ENCODE measurements around the gene CFAP97.
"Not testable (repeated sequence)": the region's sequence is repeated elsewhere in the genome, so short reads cannot be mapped to it uniquely, and the experiment has no call there.

The CFAP97 gene

GRCh38 chr4:185207466-185207865 lies 3.7 kb upstream of the CFAP97 start:
- H3K4me1 ChIP-seq (ENCODE audit: control insufficient read depth, insufficient read depth, low read length): peaks cover 20% of the 10 kb centered on the region
- no peaks in the 10 kb centered on the region for H3K36me3 ChIP-seq (ENCODE audit: control insufficient read depth, insufficient read depth, low read length)
- H3K27me3 ChIP-seq (ENCODE audit: control insufficient read depth, insufficient read depth, low read length): peaks cover 6% of the 10 kb centered on the region
- H3K9me3 ChIP-seq (ENCODE audit: control insufficient read depth, low read length): no peaks in the 10 kb centered on the region
- no peak overlapping the region for H3K9ac ChIP-seq (ENCODE audit: low read length)
- H3K4me3 ChIP-seq (ENCODE audit: low read length): no peak overlapping the region

GRCh38 chr4:185205697-185206342 lies 2.0 kb upstream of the CFAP97 start:
- Histone ChIP-seq H3K4me1 (ENCODE audit: control insufficient read depth, insufficient read depth, low read length) (peaks cover 17% of the 10 kb centered on the region), H3K36me3 (ENCODE audit: control insufficient read depth, insufficient read depth, low read length) (no peaks in the 10 kb centered on the region), H3K9ac (ENCODE audit: low read length) (no peak overlapping the region), H3K27me3 (ENCODE audit: control insufficient read depth, insufficient read depth, low read length) (peaks cover 4% of the 10 kb centered on the region), H3K9me3 (ENCODE audit: control insufficient read depth, low read length) (no peaks in the 10 kb centered on the region), H3K4me3 (ENCODE audit: low read length) (no peak overlapping the region)

GRCh38 chr4:185205073-185205472 lies 1.3 kb upstream of the CFAP97 start:
- not testable (repeated sequence) for H3K27me3 ChIP-seq (ENCODE audit: control insufficient read depth, insufficient read depth, low read length); H3K9me3 ChIP-seq (ENCODE audit: control insufficient read depth, low read length)
- peaks cover 14% of the 10 kb centered on the region for H3K4me1 ChIP-seq (ENCODE audit: control insufficient read depth, insufficient read depth, low read length)

GRCh38 chr4:185204238-185204910 lies 574 bp upstream of the CFAP97 start:
- Histone ChIP-seq H3K9me3 (ENCODE audit: control insufficient read depth, low read length) (no peaks in the 10 kb centered on the region), H3K27me3 (ENCODE audit: control insufficient read depth, insufficient read depth, low read length) (no peaks in the 10 kb centered on the region), H3K9ac (ENCODE audit: low read length) (peak overlapping the region; percentile 42), H3K36me3 (ENCODE audit: control insufficient read depth, insufficient read depth, low read length) (no peaks in the 10 kb centered on the region), H3K4me3 (ENCODE audit: low read length) (peak overlapping the region; percentile 29), H3K4me1 (ENCODE audit: control insufficient read depth, insufficient read depth, low read length) (peaks cover 14% of the 10 kb centered on the region)

More at GRCh38 chr4:185205073-185205472, 1.3 kb upstream of the CFAP97 start:
- H3K9ac ChIP-seq (ENCODE audit: low read length); H3K36me3 ChIP-seq (ENCODE audit: control insufficient read depth, insufficient read depth, low read length): not testable (repeated sequence)
- H3K4me3 ChIP-seq (ENCODE audit: low read length): peak overlapping the region; percentile 29

- H3K36me3 ChIP-seq (ENCODE audit: control insufficient read depth, insufficient read depth, low read length): no peaks in the 10 kb centered on the region
- H3K9ac ChIP-seq (ENCODE audit: low read length): peak overlapping the region; percentile 77
- no peaks in the 10 kb centered on the region for H3K9me3 ChIP-seq (ENCODE audit: control insufficient read depth, low read length)
- H3K4me1 ChIP-seq (ENCODE audit: control insufficient read depth, insufficient read depth, low read length): peaks cover 8% of the 10 kb centered on the region
- H3K4me3 ChIP-seq (ENCODE audit: low read length): peak overlapping the region; percentile 77
- H3K27me3 ChIP-seq (ENCODE audit: control insufficient read depth, insufficient read depth, low read length): no peaks in the 10 kb centered on the region
Measured at GRCh38 chr4:185202984-185203485, 765 bp downstream of the CFAP97 start.

GRCh38 chr4:185201977-185202962 lies 1.5 kb downstream of the CFAP97 start:
- Histone ChIP-seq H3K4me1 (ENCODE audit: control insufficient read depth, insufficient read depth, low read length) (peaks cover 8% of the 10 kb centered on the region), H3K36me3 (ENCODE audit: control insufficient read depth, insufficient read depth, low read length) (no peaks in the 10 kb centered on the region), H3K9me3 (ENCODE audit: control insufficient read depth, low read length) (no peaks in the 10 kb centered on the region), H3K9ac (ENCODE audit: low read length) (no peak overlapping the region), H3K4me3 (ENCODE audit: low read length) (no peak overlapping the region), H3K27me3 (ENCODE audit: control insufficient read depth, insufficient read depth, low read length) (no peaks in the 10 kb centered on the region)

GRCh38 chr4:185198189-185198588 lies 5.6 kb downstream of the CFAP97 start:
- not testable (repeated sequence) for H3K4me3 ChIP-seq (ENCODE audit: low read length); H3K27me3 ChIP-seq (ENCODE audit: control insufficient read depth, insufficient read depth, low read length); H3K9ac ChIP-seq (ENCODE audit: low read length); H3K4me1 ChIP-seq (ENCODE audit: control insufficient read depth, insufficient read depth, low read length); H3K9me3 ChIP-seq (ENCODE audit: control insufficient read depth, low read length); H3K36me3 ChIP-seq (ENCODE audit: control insufficient read depth, insufficient read depth, low read length)

GRCh38 chr4:185196437-185196836 lies 7.4 kb downstream of the CFAP97 start:
- Histone ChIP-seq H3K9ac (ENCODE audit: low read length) (no peak overlapping the region), H3K9me3 (ENCODE audit: control insufficient read depth, low read length) (no peaks in the 10 kb centered on the region), H3K4me3 (ENCODE audit: low read length) (no peak overlapping the region), H3K4me1 (ENCODE audit: control insufficient read depth, insufficient read depth, low read length) (no peaks in the 10 kb centered on the region), H3K36me3 (ENCODE audit: control insufficient read depth, insufficient read depth, low read length) (no peaks in the 10 kb centered on the region), H3K27me3 (ENCODE audit: control insufficient read depth, insufficient read depth, low read length) (no peaks in the 10 kb centered on the region)

- no peaks in the 10 kb centered on the region for H3K9me3 ChIP-seq (ENCODE audit: control insufficient read depth, low read length)
- no peak overlapping the region for H3K4me3 ChIP-seq (ENCODE audit: low read length)
- H3K36me3 ChIP-seq (ENCODE audit: control insufficient read depth, insufficient read depth, low read length): no peaks in the 10 kb centered on the region
- H3K4me1 ChIP-seq (ENCODE audit: control insufficient read depth, insufficient read depth, low read length): no peaks in the 10 kb centered on the region
- no peaks in the 10 kb centered on the region for H3K27me3 ChIP-seq (ENCODE audit: control insufficient read depth, insufficient read depth, low read length)
- H3K9ac ChIP-seq (ENCODE audit: low read length): no peak overlapping the region
Measured at GRCh38 chr4:185194924-185195888, 8.6 kb downstream of the CFAP97 start.

GRCh38 chr4:185192059-185192458 lies 11.7 kb downstream of the CFAP97 start:
- Histone ChIP-seq H3K27me3 (ENCODE audit: control insufficient read depth, insufficient read depth, low read length) (no peaks in the 10 kb centered on the region), H3K9ac (ENCODE audit: low read length) (no peak overlapping the region)

GRCh38 chr4:185190306-185190856 lies 13.4 kb downstream of the CFAP97 start:
- H3K9me3 ChIP-seq (ENCODE audit: control insufficient read depth, low read length): no peaks in the 10 kb centered on the region
- H3K4me3 ChIP-seq (ENCODE audit: low read length): no peak overlapping the region
- H3K9ac ChIP-seq (ENCODE audit: low read length): no peak overlapping the region
- H3K4me1 ChIP-seq (ENCODE audit: control insufficient read depth, insufficient read depth, low read length): no peaks in the 10 kb centered on the region
- H3K36me3 ChIP-seq (ENCODE audit: control insufficient read depth, insufficient read depth, low read length): no peaks in the 10 kb centered on the region
- no peaks in the 10 kb centered on the region for H3K27me3 ChIP-seq (ENCODE audit: control insufficient read depth, insufficient read depth, low read length)

More at GRCh38 chr4:185192059-185192458, 11.7 kb downstream of the CFAP97 start:
- no peaks in the 10 kb centered on the region for H3K4me1 ChIP-seq (ENCODE audit: control insufficient read depth, insufficient read depth, low read length)
- no peaks in the 10 kb centered on the region for H3K36me3 ChIP-seq (ENCODE audit: control insufficient read depth, insufficient read depth, low read length)
- H3K9me3 ChIP-seq (ENCODE audit: control insufficient read depth, low read length): no peaks in the 10 kb centered on the region
- H3K4me3 ChIP-seq (ENCODE audit: low read length): no peak overlapping the region
